ENCODE measurements around the gene SCAI.
"Not testable (repeated sequence)": the region's sequence is repeated elsewhere in the genome, so short reads cannot be mapped to it uniquely, and the experiment has no call there.

Gene SCAI

GRCh38 chr9:125106285-125106893 lies 36.9 kb downstream of the SCAI start:
- no peak for DNase-seq (ENCODE audit: low spot score)

- no peak for DNase-seq (ENCODE audit: low spot score)
Observed at GRCh38 chr9:125103770-125104460, 39.4 kb downstream of the SCAI start.

- DNase-seq (ENCODE audit: low spot score), result no peak
Observed at GRCh38 chr9:125103021-125103420, 40.3 kb downstream of the SCAI start.

GRCh38 chr9:125100822-125101221 lies 42.5 kb downstream of the SCAI start:
- no peak for DNase-seq (ENCODE audit: low spot score)

GRCh38 chr9:125099816-125100215 lies 43.5 kb downstream of the SCAI start:
- no peak for DNase-seq (ENCODE audit: low spot score)

- DNase-seq (ENCODE audit: low spot score), result no peak
Observed at GRCh38 chr9:125095821-125096443, 47.4 kb downstream of the SCAI start.

GRCh38 chr9:125091121-125091520 lies 52.2 kb downstream of the SCAI start:
- no peak for DNase-seq (ENCODE audit: low spot score)

GRCh38 chr9:125089331-125089730 lies 54.0 kb downstream of the SCAI start:
- DNase-seq (ENCODE audit: low spot score), result no peak

GRCh38 chr9:125088752-125089151 lies 54.6 kb downstream of the SCAI start:
- no peak for DNase-seq (ENCODE audit: low spot score)

- DNase-seq (ENCODE audit: low spot score), result no peak
Observed at GRCh38 chr9:125085703-125086477, 57.4 kb downstream of the SCAI start.

GRCh38 chr9:125082197-125082596 lies 61.1 kb downstream of the SCAI start:
- DNase-seq (ENCODE audit: low spot score), result not testable (repeated sequence)

GRCh38 chr9:125080797-125081196 lies 62.5 kb downstream of the SCAI start:
- not testable (repeated sequence) for DNase-seq (ENCODE audit: low spot score)

- DNase-seq (ENCODE audit: low spot score), result no peak
Observed at GRCh38 chr9:125079931-125080330, 63.4 kb downstream of the SCAI start.

- DNase-seq (ENCODE audit: low spot score), result no peak
Observed at GRCh38 chr9:125075997-125076396, 67.3 kb downstream of the SCAI start.

- DNase-seq (ENCODE audit: low spot score), result no peak
Observed at GRCh38 chr9:125074976-125075375, 68.4 kb downstream of the SCAI start.

- no peak for DNase-seq (ENCODE audit: low spot score)
Observed at GRCh38 chr9:125066839-125067619, 76.3 kb downstream of the SCAI start.

GRCh38 chr9:125061391-125061790 lies 81.9 kb downstream of the SCAI start:
- no peak for DNase-seq (ENCODE audit: low spot score)

GRCh38 chr9:125049212-125050049 lies 93.9 kb downstream of the SCAI start:
- no peak for DNase-seq (ENCODE audit: low spot score)

GRCh38 chr9:125043631-125044030 lies 99.7 kb downstream of the SCAI start:
- DNase-seq (ENCODE audit: low spot score), result no peak

GRCh38 chr9:125043148-125043547 lies 100.2 kb downstream of the SCAI start:
- DNase-seq (ENCODE audit: low spot score), result no peak

- DNase-seq (ENCODE audit: low spot score), result no peak
Observed at GRCh38 chr9:125038166-125038565, 105.2 kb downstream of the SCAI start.
